Activated CD8-positive, alpha-beta memory T cell treated with anti-CD3 and anti-CD28 coated beads, Interleukin-2, amount 50 U/mL, for 48 hours (primary cell): ENCODE data around the gene STAG3.

ENCODE experiments used
- DNase-seq: peaks from one replicate; pipeline ENCODE4 v3.0.0-alpha.2; 2020

Gene STAG3

DNA sequence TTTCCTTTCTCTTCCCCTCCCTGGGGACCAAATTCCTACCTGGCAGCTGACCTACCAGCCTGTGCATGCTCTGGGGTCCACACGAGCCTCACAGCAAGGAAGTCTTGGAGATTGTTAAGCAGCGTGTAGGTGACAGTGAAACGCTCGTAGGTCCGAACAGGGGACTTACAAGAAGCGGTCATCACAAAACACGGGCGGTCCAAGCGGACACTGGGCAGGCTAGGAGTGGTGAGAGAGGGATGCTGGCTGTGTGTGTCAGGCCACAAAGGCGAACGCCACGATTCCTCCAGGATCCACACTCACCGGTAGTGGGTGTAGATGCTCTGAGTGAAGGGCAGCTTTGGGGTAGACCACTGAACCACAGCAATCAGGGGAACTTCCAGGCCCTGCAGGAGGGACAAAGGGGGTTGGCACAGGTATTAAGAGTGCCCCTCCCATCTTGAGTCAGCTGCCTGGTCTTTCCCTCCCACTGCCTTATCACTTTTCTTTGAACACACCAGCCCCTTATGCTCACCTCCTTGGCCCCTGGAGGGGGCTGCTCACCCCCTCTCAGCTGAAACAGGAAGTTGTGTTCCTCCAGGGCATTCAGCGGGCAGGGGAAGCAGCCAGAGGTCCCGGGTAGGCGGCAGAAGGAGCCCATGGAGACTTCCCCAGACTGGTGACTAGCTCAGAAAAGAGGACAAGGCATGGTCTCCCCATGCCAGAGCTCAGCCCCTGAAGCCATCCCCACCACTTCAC lies 21.2 kb upstream of the STAG3 start:
- DNase-seq: no peak

DNA sequence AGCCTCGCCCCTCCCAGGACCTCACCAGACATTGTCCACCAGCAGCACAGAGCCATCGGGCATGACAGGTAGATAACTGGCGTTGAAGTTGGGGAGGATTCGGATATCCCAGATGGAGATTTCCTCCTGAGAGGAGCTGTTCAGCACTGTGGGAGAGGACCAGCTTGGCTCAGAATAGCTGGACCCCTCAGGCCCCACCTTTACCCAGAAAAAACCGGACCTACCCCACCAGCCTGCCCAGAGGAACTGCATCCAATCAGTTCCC lies 20.7 kb upstream of the STAG3 start:
- no peak for DNase-seq

DNA sequence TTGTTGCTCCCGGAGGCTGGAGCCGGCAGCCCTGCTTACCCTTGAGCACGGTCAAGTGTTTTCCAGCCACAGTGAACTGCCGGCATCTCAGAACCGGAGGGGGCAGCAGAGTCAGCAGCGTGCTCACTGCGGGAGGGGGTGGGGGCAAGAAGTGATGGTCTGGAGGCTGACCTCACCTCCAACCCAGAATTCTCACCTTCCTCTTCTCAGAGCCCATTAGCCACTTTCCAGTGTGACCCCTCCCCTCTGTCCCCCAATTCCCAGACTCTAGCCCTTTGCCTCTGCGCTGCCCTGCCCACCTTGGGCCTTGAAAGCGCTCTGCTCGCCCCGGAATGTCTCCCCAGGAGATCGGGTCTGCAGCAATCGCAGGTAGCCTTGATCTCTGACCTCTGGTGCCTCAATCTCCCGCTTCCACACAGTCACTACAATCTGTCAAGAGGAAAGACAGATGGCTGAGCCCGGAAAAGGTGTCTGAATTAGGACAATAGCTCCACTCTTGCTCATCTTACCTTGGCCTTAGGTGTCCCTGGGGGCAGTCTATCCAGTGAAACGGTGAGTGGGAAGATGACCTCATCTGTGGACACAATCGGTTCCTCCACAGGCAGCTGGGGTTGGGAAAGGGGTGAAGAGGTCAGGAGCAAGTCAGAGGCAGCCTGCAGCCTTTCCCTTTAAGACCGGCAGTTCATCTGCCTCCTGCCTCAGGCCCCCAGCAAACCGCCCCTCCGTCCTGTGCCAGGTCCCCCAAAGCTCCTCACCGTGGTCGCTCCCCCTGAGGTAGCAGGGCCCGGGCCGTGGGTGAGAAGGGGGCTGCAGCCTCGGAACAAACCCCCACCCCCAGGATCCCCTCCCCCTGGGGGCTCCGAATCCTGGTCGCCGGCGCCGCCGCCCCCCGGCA lies 20.1 kb upstream of the STAG3 start:
- DNase-seq: no peak

DNA sequence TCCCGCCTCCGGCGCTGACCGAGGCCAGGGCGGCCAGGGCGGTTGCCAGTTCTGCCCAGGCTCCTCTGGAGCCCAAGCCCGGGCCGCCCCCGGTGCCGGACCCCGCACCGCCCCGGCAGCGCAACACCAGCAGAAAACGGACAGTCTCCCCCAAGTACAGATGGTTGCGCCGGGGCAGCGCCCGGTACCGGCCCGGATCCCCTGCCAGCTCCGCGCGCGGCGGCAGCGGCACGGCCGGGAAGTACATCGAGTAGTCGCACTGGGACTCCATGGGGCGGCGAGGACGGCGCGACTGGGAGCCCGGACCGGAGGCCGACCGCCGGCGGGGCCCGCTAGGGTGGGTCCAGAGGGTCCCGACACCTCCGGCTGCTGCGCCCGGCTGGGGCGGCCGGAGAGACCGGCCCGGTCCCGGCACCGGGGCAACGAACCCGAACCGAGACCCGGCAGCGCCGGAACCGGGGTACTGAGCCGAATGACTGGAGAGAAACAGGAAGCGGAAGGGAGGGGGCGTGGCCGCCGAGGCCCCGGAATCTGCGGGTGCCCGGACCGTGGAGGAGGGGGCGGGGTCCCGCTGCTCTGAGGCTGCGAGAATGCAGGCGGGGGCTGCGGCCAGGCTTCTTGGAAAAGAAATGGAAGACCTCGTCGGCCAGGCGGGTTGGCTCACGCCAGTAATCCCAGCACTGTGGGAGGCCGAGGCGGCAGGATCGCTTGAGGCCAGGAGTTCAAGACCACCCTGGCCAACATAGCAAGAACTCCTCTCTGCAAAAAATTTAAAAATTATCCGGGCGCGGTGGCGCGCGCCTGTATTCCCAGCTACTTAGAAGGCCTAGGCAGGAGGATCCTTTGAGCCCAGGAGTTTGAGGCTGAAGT lies 19.3 kb upstream of the STAG3 start, which contains the start of gene TRAPPC14:
Gene TRAPPC14, minus strand, starts transcription at position 495 of the 870 bp plus-strand sequence. Its CDS starts 224 bp downstream, at position 271.
- DNase-seq: peak; percentile 96

DNA sequence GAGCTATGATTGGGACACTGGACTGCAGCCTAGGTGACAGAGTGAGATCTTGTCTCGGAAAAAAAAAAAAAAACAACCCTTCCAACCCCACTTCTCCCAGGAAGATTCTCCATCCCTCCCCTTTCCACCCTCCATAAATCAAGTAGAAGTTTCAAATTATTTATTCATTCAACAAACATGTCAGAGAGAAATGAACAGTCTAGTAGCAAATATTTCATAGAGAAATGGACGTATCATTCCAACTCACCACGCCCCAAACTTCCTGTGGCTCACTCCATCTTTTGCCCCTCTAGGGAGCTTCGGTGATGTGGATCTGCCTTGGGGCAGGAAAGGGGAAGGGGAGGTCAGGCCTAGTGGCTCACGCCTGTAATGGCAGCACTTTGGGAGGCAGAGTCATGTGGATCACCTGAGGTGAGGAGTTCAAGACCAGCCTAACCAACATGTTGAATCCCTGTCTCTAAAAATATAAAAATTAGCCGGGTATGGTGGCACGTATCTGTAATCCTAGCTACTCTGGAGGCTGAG lies 18.6 kb upstream of the STAG3 start:
- DNase-seq: no peak

DNA sequence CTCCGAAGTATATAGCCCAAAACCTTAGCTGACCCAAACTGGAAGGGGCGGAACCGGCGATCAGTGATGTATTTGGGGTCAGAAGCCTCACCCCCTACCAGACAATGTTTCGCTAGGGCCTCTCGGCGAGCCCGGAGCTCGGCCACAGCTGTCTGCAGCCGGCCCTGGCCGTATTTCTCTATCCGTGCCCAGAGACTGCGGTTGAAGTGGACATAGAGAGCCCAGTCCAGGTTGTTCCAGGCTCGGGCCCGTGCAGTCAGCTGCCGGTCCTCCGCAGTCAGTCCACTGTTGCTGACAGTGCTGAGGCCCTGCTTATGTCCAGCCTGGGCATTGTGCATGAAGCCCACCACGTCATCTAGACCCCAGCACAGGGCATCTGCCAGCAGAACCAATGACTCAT lies 17.7 kb upstream of the STAG3 start:
- no peak for DNase-seq

DNA sequence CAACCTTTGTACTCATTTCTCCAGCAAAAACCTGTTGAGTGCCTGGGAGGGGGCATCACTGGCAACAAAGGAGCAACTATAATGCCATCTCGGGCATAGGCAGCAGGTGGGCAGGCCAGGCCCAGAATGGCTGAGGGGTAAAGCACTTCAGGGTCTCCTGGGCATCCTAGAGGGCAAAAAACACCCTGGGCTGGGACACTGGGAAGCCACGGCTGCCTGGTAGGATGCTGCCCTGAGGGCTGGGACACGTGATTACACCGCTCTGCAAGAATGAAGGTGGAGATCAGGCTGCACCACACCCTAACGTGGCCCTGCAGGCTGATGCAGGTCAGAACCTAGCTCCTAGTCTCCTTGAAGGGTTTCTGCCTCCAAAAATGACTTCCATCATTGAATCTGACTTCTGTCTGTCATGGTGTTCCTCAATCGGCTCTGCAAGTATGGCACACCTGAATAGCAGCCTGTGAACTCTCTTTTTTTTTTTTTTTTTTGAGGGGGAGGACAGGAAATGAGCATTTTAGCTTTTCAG lies 14.6 kb upstream of the STAG3 start:
- DNase-seq: no peak

DNA sequence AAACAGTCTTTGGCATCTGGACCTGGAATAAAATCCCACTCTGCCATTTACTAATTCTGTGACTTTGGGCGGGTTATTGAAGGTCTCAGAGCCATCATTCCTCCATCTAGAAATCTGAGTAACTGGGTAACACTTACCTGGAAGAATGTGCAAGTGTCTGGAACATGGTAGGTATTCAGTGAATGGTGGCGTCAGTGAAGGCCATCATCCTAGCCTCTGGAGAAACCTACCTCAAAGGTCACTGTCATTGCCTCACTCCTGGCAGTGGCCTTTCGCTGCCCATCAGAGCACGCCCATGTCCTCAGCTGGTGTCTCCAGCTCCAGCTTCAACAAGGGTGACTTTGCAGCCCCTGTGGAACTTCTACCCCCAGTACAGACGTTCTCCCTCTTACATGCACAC lies 13.8 kb upstream of the STAG3 start:
- no peak for DNase-seq

DNA sequence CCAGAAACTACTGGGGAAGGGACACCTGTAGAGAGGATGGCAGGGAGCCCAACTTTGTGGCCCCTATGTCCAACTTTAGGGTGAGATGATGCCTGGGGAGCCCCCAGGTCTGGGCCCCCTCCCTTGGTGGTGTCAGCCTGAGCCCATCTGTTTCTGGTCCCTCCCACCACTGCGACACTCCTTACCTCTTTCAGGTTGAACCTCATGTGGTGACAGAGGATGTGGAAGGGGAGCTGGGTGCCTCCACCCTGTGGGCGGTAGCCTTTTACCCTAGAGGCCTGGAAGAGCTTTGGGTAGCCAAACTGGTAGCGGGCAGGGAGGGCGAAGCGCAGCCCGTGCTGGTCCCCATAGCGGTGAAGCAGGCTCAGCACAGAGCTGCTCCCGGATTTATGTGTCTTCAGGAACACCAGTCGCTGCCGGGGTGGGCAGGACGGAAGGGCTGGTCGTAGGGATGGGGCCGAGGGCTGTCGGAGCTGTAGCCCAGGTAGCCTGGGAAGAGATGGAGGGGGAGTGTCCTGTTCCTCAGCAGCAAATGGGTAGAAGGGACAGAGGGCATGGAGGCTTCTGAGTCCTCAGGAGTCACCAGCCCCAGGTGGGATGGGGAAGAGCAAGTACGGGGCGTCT lies 11.3 kb upstream of the STAG3 start:
- DNase-seq: no peak

DNA sequence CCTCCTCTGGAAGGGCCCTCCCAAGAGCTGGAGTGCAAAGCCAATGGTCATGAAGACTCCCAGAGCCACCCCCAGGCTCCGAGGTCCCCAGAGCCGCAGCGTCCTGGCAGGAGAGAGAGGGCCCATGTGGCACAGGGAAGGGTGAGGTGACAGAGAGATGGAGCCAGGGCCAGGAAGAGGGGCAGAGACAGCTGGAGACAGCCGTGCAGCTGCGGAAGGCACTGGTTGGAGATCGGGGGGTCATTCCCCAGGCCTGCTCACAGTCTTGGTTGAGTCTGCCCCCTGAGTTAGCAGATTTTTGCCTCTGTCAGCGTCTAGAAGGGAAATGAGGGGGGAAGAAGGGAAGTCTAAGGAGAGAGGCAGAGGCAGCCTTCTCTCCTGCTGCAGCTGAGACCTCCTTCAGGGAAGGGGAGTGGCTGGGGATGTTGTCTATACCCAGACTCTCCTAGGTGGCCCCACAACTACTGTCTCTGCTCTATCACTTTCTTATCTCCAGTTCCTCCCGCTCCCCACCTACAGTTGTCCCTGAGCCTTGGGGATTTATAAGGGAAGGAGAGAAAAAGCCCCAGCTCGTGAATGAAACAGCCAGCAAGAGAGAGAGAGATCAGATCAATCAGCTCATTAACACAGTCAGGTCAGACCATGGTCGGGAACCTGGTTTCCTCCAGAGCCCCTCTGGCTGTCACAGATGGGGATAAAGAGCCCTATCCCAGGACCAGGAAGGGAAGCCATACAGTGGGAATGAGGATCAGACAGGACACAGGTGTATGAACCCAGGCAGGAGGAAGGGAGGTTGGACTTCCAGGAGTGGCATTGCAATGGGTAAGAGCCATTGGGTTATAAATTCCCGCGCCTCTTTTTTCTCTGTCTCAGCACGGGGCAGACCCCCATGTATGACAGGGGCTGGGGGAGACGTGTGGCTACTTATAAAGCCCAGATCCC lies 10.5 kb upstream of the STAG3 start:
- DNase-seq: no peak

DNA sequence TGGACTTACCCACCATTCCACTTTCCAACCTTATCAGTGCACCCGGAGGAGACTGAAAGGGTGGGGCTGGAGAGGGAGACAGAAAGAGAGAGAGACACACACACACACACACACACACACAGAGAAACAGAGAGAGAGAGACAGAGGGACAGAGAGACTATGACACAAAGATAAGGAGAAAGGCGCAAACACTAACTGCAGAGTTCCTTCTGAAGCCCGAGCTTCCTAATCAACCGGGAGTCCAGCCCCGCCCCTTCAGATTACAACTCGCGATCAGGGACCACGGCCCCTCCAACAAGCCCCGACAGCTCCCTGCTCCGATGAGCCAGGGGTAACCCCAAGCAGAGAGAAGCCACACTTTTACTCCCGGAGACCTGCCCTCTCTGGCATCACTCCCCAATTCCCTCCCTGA lies 9.8 kb upstream of the STAG3 start:
- DNase-seq: no peak

DNA sequence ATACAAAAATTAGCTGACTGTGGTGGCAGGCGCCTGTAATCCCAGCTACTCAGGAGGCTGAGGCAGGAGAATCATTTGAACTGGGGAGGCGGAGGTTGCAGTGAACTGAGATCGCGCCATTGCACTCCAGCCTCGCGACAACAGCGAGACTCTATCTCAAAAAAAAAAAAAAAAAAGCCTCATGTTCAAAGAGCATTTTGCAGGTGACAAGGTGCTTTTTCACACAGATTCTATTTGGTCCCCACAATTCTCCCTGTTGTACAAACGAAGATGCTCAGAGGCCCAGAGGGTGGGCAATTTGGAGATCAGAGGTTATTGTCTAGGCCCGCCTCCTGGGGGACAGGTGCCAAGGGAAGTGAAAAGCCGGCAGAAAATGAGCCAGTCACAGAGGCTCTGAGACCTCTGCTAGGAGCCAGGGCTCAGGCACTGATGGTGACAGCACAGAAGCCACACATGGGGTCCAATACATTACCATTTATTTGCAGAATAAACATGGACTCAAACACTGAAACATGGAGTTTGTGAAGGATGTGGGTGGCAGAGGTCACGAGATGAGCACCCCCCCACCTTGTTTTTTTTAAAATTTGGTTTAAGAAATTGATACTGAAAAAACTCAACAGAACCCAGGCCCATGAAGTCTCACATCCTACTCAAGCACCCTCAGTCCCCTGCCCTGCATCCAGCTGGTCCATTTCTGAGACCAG lies 8.4 kb upstream of the STAG3 start:
- no peak for DNase-seq

DNA sequence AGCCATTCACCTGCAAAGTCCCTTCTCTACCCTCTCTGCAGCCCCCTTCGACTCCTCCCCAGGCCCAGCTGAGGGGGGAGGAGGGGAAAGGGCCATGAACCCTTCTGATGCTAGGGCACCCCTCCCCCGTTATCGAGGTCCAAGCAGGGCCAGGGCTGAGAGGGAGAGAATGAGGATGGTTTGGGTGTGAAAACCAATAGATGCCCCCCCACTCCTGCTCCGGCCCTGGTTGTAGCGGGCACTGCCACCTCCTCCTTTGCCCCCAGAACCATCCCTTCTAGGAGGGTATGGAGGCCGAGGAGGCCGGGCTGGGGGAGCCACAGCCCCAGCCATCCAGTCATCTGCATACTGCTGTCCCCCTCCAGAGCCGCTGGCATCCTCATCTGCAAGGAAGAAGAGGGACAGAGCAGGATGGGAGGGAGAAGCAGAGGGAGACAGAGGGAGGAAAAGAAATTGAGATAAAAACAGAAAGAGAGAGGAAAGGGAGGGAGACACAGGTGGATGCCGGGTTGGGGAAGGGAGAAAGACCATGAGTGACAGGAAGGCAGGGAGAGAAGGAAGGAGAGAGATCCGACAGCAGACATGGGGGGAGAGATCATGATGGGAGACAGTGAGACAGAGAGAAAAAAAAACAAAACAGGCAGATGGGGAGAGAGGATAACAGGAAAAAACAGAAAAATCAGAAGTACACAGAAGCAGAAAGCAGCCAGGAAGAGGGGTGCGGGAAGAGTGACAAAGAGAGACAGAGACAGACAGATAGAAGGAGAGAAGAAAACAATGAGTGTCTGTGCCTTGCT lies 7.4 kb upstream of the STAG3 start:
- no peak for DNase-seq

DNA sequence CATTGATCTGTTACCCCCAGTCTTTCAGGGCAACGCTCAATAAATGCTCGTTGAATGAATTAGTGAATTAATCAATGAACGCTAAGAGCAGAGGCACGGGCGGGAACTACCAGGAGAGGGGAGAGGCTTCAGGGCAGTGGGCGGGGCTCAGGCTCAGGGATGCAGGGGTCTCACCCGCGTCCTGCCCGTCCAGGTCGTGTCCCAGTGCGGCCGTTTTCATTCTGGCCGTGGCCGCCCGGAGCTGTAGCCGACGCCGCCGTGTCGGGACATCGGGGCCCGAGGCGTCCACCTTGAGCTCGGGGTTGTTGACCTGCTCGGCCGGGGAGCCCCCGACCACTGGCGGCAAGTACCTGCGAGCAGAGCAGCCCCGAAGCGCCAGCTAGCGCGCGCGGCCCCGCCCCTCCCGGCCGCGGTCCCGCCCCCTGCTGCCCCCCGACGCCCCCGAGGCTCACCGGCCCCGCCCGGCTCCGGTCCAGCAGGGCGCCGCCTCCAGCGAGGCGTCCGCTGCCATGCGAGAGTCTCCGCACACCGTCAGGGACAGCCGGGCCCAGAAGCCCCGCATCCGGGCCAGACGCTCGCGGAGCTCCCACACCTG lies 6.5 kb upstream of the STAG3 start:
- no peak for DNase-seq

DNA sequence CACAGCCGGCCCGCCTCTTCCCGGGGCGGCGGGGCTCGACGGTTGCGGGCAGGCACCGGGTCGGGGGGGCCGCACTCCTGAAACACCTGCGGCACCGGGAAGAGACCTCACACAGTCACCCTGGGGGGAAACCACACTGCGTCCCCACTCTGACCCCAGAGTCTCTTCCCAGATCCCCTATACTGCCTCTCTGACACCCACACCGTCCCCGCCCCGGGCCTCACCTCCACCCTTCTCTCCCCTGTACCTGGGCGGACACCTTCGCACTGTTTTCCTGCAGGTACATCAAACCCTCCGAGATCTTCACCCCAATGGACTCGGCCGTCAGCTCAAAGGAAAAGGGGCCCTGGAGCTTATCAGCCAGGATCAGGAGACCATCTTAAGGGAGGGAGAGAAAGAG lies 5.9 kb upstream of the STAG3 start:
- no peak for DNase-seq

DNA sequence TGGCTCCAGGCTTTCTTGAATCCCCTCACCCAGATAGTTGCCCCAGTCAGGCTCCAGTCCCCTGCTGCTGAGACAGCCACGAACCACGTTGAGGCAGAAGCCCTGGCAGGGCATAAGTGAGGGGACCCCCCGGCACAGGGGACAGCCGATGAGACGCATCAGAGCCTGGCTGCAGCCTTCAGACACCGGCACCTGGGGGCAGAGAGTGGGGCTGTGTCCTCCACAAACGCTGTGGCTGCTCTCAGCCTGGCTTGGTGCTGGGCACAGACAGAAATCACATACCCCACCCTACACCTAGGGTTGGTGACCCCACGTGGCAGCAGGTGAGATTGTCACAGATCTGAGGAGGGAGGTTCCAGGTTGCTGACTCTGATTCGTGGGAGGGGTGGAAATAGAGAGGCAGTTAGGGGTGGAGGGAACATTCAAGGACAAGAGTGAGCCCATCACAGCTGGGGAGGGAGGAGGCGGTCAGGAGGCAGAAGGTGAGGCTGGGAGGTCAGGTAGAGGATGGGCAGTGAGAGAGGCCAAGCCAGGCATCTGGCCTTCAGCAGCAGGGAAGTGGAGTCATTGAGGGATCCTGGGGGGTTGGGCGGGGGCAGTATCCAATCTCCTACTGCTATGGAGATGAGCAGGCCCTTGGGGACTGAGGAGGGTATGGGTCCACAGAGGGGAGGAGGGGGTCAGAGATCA lies 3.8 kb upstream of the STAG3 start:
- DNase-seq: no peak

DNA sequence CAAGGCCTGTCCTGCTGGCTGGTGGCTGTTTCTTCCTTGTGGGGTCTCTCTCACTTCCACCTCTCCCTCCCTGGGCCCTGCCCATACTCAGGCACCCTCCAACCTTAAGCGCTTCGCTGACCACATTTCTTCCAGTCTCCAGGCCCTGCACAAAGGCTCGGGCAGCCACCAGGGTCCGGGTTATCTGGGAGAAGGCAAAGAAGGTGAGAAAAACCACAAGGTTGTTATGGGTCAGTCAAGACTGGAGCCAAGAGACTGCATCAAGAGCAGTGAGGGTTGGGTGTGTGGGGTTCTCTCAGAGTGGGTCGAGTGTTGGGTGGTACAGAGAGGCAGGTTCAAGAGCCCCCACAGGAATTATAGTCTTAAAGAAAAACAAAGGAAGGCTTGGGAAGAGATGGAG lies 3.1 kb upstream of the STAG3 start:
- no peak for DNase-seq

DNA sequence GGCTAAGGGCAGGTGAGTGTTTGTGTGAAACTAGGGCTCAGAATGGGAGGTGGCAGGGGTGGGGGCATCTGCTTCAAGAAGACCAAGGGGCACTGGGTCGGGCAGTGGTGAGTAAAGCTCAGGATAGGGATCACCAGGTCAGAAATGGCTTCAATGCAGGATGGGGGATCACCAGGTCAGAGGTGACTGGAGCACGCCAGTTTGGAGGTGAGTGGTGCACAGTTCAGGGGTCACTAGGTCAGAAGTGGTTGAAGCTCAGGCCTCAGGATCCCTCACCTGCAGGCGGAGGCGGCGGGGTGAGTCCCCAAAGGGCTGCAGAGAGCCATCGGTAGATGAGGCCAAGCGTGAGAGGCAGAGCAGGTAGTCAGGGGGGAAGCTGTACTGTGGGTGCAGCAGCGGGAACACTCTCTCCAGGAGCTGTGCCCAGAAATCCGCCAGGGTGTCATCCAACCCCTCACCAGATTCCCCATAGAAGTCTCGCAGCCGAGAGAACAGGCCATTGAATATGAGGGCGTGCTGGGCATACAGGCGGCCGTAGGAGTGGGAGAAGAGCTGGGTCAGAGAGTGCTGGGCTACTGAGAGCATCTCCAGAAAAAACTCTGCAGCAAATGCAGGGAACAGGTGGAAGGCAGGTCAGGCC lies 2.3 kb upstream of the STAG3 start:
- DNase-seq: no peak
